SK-N-SH treated with all-trans-retinoic acid at 6 μM for 48 hours (cell line): Measurements from ENCODE around the gene SLC66A1.
"Not testable (repeated sequence)": the region's sequence is repeated elsewhere in the genome, so short reads cannot be mapped to it uniquely, and the experiment has no call there.

Experiments used
- ARNTL ChIP-seq: fragments of 450-650 bp; formaldehyde crosslinking; IDR thresholded peaks from 2 replicates; pipeline ENCODE4 v1.5.0; 2020; ENCODE audit warnings: low read depth, mild to moderate bottlenecking, moderate library complexity, borderline replicate concordance
- BACH2 ChIP-seq: fragments of 250-450 bp; sonication (Bioruptor Pico); IDR thresholded peaks from 2 replicates; pipeline ENCODE4 v1.9.0; 2021; ENCODE audit warnings: mild to moderate bottlenecking, borderline replicate concordance
- ISL1 ChIP-seq: fragments of 250-450 bp; sonication (Bioruptor Pico); IDR thresholded peaks from 2 replicates; pipeline ENCODE4 v2.1.2; 2022; ENCODE audit warnings: mild to moderate bottlenecking, moderate library complexity
- RARB ChIP-seq: fragments of 250-450 bp; sonication (Bioruptor Pico); IDR thresholded peaks from 2 replicates; pipeline ENCODE4 v1.8.0; 2021; ENCODE audit warnings: mild to moderate bottlenecking, moderate library complexity
- SNAI2 ChIP-seq: fragments of 250-450 bp; sonication (Bioruptor Pico); IDR thresholded peaks from 2 replicates; pipeline ENCODE4 v1.5.0; 2020; ENCODE audit warnings: mild to moderate bottlenecking, moderate library complexity
- ZNF70 ChIP-seq: fragments of 450-650 bp; formaldehyde crosslinking; IDR thresholded peaks from 2 replicates; pipeline ENCODE4 v1.5.0; 2020; ENCODE audit warnings: mild to moderate bottlenecking, moderate library complexity
- ZNF8 ChIP-seq: fragments of 450-650 bp; formaldehyde crosslinking; IDR thresholded peaks from 2 replicates; pipeline ENCODE4 v1.5.0; 2020; ENCODE audit warnings: mild to moderate bottlenecking, moderate library complexity
- TF ChIP-seq, protein P1 (sequence below): fragments of 250-450 bp; sonication (Bioruptor Pico); IDR thresholded peaks from 2 replicates; pipeline ENCODE4 v1.5.1; 2021; ENCODE audit warnings: mild to moderate bottlenecking, moderate library complexity
- TF ChIP-seq, protein P2 (sequence below): fragments of 250-450 bp; sonication (Bioruptor Pico); IDR thresholded peaks from 2 replicates; pipeline ENCODE4 v1.5.1; 2020; ENCODE audit warnings: low read depth, mild to moderate bottlenecking, moderate library complexity
- TF ChIP-seq, protein P3 (sequence below): fragments of 250-450 bp; sonication (Bioruptor Pico); IDR thresholded peaks from 2 replicates; pipeline ENCODE4 v1.8.0; 2020; ENCODE audit warnings: mild to moderate bottlenecking, moderate library complexity, borderline replicate concordance

DNA sequence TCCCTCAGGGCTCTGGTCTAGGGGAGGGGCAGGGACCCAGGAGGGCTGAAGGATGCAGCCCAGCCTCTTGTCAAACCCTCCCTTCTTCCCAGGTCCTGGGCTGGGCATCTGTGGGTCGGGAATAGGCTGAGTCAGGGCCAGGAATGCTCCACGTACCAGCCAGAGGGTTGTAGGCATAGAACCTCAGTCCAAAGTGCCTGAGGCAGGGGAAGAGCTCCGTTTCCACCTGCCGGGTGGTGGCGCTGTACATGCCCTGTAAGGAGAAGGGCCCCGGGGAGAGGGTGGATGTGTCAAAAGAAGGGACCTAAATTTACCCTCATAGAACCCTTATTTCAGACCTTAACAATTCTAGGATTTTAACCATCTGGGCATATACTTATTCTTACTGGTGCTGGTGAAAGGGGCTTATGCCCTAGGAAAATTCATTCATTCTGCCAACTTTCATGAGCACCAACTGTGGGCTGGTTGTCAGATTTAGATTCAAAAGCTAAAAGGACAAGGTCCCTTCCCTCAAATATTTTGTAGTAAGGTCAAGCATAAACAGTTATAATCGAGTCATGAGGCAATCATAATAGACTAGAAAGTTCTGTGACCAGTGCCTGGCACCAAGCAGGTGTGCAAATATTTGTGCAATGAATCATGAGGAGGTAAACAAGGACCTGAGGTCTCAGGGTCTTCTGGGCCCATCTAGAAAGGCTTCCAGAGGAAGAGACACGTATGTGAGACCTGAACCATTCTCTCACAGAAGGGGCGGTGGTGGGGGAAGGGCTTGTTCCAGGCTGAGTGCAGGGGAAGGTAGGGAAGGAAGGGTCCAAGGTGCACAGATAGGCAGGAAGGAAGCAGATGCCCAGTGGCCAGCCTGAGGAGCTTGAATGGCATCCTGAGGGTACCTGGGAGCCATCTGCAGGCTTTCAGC is 42.4 kb upstream of the SLC66A1 start:
- TF ChIP-seq RARB (CRISPR knock-in tag); BACH2 (CRISPR knock-in tag); ZNF8 (CRISPR knock-in tag); SNAI2 (CRISPR knock-in tag); ISL1 (CRISPR knock-in tag); ARNTL (CRISPR knock-in tag); ZNF70: not testable (repeated sequence)
- TF ChIP-seq, protein P1, sequence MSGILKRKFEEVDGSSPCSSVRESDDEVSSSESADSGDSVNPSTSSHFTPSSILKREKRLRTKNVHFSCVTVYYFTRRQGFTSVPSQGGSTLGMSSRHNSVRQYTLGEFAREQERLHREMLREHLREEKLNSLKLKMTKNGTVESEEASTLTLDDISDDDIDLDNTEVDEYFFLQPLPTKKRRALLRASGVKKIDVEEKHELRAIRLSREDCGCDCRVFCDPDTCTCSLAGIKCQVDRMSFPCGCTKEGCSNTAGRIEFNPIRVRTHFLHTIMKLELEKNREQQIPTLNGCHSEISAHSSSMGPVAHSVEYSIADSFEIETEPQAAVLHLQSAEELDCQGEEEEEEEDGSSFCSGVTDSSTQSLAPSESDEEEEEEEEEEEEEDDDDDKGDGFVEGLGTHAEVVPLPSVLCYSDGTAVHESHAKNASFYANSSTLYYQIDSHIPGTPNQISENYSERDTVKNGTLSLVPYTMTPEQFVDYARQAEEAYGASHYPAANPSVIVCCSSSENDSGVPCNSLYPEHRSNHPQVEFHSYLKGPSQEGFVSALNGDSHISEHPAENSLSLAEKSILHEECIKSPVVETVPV (CRISPR knock-in tag) = not testable (repeated sequence)
- TF ChIP-seq, protein P2, sequence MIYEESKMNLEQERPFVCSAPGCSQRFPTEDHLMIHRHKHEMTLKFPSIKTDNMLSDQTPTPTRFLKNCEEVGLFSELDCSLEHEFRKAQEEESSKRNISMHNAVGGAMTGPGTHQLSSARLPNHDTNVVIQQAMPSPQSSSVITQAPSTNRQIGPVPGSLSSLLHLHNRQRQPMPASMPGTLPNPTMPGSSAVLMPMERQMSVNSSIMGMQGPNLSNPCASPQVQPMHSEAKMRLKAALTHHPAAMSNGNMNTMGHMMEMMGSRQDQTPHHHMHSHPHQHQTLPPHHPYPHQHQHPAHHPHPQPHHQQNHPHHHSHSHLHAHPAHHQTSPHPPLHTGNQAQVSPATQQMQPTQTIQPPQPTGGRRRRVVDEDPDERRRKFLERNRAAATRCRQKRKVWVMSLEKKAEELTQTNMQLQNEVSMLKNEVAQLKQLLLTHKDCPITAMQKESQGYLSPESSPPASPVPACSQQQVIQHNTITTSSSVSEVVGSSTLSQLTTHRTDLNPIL (CRISPR knock-in tag) = not testable (repeated sequence)
- TF ChIP-seq, protein P3, sequence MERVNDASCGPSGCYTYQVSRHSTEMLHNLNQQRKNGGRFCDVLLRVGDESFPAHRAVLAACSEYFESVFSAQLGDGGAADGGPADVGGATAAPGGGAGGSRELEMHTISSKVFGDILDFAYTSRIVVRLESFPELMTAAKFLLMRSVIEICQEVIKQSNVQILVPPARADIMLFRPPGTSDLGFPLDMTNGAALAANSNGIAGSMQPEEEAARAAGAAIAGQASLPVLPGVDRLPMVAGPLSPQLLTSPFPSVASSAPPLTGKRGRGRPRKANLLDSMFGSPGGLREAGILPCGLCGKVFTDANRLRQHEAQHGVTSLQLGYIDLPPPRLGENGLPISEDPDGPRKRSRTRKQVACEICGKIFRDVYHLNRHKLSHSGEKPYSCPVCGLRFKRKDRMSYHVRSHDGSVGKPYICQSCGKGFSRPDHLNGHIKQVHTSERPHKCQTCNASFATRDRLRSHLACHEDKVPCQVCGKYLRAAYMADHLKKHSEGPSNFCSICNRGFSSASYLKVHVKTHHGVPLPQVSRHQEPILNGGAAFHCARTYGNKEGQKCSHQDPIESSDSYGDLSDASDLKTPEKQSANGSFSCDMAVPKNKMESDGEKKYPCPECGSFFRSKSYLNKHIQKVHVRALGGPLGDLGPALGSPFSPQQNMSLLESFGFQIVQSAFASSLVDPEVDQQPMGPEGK (CRISPR knock-in tag) = not testable (repeated sequence)
